GM21723 (cell line): ENCODE data around the gene NTM.

Experiments used
- ATAC-seq: cut with Tn5 transposase; IDR thresholded peaks from one replicate; pipeline ENCODE4 v1.9.1; 2021; ENCODE audit warnings: mild to moderate bottlenecking, moderate library complexity; ENCODE audit not compliant: unreplicated experiment

Gene NTM

DNA sequence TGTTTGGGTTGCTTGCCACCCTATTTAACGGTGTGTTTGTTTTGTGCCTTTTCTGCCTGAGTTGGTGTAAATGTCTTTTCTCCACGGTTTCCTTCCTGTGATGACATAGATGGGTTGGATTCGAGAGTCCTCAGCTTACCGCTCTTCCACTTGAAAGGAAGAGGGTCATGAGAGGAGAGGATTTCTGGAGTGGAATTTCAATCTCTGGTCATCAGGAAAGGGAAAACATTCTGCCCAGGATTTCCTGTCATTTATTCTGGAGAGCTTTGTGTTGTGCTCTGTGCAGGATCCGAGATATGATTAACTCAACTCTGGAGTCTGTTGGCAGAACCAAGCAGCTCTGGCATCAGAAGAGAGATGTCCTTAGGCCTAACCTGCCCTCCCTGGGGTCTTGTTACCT lies 605.2 kb downstream of the NTM start:
- no peak for ATAC-seq

DNA sequence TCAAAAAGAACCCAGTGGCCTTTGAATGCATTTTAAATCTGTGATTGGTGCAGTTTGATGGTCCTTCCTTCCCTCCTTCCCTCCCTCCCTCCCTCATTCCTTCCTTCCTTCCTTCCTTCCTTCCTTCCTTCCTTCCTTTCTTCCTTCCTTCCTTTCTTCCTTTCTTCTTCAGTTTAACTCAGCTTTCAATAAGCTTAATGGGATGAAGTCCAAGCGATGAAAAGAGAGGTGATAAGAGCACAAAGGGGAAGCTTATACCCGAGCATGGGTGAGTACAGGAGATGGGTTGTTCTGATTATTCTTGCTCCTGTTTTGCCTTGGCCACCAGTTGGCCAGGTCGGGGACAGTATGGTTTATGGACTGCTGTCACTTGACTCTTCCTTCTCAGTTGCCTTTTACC lies 605.6 kb downstream of the NTM start:
- ATAC-seq: no peak

DNA sequence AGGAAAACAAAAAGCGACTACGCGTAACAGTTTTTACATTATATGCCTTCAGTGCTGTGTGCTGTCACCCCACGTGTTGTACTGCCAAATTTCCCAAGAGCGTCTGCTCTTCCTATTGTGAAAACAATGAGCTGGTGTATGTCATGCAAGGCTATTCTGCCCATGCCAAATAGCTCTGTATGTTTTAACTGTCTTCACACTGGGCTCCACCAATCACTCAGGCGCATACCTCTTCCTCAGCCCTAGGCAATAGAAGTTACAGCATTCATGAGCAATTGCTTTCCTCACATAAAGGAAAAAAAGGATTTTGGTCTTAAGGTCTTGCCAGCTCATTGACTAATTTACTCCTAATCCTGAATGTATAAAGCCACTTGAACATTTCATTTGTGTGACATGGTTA lies 606.8 kb downstream of the NTM start:
- ATAC-seq: no peak

DNA sequence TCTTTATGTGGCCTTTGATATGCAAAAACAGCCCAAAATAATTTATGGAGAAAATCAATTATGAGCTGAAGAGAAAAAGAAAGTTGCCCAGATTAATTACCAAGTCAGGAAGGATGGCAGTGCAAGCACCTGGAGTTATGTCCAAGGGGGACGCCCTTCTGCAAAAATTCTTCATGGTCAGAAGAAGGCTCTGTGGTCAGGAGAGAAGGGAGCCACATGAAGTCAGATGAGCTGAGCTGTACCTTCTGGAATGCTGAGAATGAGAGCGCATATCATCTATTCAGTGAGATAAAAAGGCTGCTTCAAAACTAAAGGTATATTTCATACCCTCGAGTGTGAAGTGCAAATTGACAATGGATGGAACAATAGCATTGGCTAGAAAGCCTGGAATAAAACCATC lies 607.4 kb downstream of the NTM start:
- no peak for ATAC-seq

DNA sequence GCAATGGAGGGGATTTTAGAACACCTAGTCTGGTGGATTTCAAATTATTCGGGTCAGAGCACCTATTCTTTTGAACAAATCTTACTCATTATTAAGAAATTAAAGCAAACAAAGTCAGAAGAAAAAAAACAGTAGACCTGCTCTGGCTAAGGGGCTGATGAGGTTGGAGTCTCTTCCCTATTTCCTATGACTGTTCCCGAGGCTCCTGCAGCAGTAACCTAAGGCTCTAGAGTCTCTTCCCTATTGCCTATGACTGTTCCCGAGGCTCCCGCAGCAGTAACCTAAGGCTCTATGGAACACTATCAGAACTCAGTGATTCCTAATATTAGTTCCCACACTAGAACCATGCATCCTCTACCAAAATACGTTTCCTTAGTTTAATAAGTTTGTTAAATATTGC lies 607.9 kb downstream of the NTM start:
- no peak for ATAC-seq

DNA sequence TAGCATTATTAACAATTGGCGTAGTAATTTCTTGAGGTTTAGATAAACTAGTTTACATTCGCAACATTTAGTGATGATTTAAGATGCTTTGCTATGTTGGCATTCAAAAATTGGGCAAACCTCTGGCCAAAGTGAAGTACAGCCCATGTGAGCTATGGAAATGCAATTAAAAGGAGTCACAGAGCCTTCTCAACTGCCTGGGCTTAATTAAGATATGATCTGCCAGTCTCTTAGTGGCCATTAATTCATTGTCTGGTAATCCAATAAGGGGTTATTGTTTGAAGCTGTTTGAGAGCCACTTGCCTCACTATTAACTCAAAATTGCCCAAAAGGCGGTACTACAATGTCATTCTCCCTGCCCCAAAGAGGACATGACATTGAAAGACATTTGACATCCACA lies 608.9 kb downstream of the NTM start:
- no peak for ATAC-seq

DNA sequence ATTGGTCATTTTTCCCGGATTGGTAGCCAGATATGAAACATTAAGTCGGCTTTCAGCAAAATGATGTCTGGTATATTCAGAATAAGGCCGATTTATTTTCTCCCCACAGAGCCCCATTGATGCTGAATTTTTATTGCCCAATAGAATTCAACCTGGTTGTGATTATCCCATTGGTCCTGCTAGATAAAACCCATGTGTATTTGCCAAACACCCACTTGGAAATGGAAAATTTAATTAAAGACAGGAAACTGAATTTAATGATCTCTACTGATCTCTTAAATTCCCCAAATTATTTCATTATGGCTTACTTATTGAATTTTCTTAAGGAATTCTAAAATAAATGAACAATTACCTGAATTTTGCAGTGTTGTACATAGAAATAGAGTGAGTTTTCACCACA lies 609.8 kb downstream of the NTM start:
- no peak for ATAC-seq

DNA sequence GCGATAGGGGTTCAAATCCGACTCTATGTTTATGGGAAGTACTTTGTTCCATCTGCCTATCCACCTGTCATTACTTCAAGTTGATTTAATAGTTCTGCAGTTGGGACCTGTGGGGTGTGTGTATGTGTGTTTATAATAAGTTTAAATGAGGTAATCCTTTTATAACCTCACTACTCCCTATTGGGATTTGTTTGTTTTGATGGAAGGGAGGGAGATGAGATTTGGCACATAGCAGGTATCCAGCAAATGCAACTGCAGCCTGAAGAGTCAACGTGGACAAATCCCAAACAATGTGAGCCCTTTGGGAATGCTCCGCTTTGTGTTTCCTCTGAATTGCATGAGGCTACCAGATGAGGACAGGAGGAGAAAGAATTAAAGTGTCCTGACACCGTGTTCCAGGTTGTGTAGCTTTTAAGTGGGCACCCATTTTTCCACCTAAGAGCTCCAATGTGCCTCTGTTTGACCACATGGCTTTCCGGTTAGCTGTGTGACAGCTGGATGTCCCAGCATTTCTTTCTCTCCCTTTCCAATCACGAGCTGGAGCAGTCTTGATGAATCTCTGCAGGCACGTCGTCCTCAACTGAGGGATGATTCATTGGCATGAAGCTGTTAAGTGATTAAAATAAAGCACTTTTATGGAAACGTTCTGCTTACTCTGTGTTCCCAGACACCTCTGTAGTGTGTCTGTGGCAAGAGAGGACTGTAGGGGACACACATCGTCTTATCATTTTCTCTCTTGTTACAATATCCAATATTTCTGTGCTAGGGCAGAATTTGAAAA lies 610.7 kb downstream of the NTM start:
- no peak for ATAC-seq

DNA sequence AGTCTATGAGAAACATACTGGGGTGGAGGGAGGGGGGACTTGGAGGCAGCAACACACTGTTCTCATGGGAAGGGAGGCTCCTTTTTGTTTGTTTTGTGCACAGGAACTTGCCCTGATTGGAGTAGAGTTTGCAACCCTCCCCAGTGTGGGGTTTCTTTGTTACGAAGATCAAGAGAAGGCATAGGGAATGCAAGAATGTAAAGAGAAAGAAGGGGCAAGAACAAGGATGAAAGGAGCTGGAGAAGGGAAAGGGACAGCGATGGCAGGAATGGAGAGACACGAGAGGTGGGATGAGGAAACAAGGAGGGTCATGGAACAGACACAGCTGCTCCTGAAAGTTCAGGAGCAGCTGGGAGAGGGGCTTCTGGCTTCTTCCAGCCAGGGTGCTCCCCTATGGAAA lies 611.7 kb downstream of the NTM start:
- no peak for ATAC-seq

DNA sequence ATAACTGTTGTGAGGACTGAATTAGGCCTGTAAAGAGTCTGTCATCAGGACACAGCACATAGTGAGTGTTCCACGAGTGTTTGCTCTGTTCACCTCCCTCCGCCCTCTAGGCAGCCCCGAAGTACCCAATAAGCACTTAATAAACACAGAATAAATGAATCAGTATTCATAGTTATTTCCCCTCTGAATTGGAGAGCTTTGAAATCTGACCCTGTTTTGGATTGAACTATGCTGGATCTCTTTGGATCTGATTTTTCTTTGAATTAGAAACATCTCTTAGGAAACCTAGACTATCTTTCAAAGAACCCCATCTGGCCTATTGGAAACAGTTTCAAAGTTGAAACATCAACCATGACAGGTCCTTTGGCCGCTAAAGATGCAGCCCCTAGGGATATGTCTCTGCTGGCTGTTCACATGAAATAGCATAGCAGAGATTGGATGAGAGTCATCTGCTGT lies 615.5 kb downstream of the NTM start:
- ATAC-seq: no peak

DNA sequence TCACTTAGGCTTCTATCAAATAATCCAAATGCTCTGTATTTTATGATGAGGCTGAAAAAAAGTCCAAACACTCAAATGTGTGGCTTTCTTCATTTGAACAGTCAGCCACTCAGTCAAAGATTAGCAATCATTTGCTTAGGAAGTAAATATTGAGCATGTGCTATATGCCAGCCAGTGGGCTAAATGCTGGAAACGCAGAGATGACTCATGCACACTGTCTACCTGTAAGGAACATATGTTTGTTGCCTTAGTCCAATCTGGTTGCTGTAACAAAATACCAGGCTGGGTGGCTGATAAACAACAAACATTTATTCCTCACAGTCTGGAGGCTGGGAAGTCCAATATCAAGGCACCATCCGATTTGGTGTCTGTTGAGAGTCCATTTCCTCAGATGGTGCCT lies 617.3 kb downstream of the NTM start:
- ATAC-seq: no peak

DNA sequence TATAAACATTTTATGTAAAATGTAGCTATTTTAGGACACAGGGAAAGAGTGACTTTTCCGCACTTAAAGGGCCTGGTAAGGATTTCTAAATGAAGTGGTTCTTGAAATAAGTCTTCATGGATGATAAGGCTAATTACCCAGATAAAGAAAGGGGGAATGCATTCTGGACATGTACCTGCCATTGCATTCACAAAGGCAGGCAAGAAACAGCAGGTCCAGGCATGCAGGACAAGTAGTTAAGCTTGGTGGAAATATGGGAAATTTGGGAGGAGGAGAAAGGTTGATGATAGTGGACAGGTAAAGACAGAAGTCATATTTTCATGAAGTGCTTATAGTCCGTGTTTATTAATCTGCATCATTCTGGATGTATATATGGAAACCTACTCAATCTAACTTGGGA lies 621.2 kb downstream of the NTM start:
- no peak for ATAC-seq

DNA sequence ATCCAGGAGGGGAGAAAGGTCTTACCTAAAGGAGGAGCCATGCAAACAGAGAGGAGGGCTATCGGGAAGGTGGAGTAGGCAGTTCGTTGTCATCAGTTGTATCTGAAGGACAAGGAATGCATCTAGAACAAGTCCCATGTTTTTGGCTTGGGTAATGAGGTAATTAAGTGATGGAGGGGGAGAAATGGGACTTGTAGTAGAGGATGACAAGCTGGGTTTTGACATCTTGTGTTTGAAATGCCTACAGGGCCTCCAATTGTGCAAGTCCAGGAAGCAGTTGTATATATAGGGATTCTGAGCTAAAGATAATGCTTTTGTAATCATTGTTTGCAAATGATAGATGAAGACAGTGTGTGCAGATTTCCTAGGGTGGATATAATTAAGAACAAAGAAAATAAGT lies 622.8 kb downstream of the NTM start:
- no peak for ATAC-seq

DNA sequence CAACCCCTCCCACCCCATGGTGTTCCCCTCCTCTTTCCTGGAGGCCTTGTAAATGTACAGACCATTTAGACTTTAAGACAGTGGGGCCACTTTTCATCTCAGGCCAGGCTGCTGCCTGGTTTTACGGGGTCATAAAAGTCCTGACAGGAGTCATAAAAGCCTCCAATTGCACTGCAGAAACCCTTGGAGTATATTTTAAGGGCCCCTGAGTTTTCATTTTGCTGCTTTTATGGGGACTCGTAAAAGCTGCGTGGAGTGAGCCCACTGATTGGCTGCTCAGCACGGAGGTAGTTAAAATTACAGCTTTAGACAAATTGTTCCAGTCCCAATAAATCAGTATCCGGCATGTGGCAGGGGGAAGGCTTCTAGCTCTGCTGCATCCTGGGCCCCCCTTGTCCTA lies 627.6 kb downstream of the NTM start:
- ATAC-seq: no peak

DNA sequence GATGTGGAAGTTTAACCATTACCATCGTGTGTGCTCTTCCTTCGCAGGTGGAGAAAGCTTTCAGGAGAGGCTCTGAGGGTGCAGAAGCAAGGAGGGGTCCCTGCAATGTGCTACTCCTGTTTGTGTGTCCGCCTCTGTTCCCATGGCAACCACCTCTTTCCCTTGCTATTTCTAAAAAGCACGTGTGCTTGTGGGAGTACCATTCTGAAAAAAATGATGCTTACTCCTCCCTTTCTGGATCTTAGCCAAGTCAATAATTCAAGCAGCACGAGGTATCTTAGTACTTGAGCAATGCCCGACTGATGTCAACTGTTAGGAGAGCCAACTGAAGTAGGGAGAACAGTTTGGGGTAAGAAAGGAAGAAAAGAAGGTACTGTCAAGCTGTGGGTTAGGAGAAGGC lies 628.7 kb downstream of the NTM start:
- ATAC-seq: no peak

DNA sequence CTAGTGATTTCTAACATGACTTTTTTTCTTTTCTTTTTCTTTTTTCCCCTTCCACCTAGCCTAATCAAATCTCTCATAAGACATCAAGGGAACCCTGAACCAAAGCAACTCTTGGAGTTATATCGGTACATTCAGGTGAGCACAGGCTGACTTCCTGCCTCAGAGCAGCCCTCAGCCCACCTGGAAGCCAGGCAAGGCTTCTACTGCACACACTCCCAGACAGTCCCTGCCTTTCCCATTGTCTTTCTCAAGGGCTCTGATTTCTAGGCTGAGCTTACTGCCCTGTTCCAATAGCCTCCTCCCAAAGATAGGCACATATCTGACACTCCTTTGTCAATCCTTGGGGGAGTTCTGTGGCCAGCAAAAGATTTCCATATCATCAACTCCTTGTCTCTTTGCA lies 629.5 kb downstream of the NTM start:
- ATAC-seq: no peak

DNA sequence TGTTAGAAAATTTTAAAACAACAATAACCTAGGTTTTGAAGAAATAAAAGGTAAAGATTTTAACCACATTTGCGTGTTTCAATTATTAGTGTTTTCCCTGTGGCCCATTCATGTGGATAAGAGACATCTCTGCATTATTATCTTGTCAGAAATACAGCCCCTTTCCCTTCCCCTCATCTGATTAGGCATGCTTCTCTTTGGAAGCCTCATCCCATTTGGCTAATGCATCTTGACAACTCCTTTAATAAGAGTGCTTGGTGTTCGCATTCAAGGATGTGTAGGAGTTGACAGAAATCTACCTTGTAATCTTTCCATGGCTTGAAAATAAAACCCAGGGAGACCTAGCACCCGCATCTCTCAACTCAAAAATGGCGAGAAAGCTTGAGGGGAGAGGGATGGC lies 635.5 kb downstream of the NTM start:
- ATAC-seq: no peak

DNA sequence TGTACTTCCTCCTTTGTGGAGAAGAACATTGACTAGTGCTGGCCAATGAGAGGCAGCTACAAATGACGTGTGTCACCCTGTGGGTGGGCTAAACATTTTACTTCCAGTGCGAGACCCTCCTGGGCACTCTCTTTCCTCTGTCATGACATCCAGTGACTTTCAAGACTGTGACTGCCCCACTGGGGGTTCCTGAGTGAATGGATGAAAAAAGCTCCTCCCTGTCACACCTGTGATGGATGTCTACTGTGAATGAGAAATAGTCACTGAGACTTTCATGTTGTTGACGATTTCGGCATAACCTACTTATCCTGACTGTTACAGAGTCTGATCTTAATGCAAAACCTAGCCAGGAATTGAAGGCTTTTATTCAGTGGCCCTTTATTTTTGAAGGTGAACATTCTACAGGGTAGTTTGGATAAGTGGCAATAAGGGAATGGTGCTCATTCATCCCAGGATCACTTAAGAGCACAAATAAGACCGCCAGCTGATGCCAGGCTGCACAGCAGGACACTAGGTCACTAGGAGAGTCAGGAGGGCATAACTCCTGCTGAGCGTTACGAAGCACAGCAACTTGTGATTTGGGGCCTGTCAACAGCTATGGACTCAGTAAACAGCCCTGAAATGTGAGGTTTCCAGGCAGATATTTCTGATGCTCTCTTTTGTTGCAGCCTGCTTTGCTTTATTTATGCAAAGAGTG lies 636.6 kb downstream of the NTM start:
- ATAC-seq: no peak

DNA sequence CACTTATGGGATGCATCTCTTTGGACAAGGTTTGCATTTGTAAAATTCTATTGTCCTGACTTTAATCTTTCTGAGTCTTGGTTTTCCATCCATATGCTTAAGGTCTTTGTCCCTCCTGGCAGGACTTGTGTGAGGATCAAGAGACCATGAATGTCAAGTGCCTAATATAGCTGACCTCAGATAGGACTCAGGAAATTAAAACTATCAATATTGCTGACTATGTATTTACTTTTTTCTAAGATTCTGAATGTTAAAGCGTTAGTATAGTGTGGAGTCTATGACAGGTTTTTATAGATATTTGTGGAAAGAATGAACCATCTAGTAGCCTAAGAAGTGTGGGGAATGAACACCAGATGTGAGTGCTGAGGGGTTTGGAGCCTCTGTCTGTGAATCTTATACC lies 637.8 kb downstream of the NTM start:
- ATAC-seq: no peak

DNA sequence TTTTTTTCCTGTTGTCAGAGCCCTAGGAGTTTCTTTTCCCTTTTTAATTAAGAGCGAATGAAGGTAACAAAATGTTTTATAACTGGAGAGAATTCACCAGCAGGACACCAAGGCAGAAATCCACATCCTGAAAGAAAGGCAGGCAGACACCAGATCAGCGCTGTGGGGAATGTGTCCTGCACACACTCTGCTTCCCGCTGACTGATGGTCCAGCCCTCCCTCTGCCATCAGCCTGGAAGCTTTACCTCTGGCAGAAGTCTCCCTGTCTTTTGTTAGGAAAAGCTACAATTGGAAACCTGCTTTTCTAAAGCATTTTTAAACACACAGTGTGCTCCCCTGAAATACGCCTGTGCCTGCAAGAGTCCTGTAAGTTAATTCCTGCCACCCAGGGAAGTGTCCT lies 638.5 kb downstream of the NTM start:
- no peak for ATAC-seq

DNA sequence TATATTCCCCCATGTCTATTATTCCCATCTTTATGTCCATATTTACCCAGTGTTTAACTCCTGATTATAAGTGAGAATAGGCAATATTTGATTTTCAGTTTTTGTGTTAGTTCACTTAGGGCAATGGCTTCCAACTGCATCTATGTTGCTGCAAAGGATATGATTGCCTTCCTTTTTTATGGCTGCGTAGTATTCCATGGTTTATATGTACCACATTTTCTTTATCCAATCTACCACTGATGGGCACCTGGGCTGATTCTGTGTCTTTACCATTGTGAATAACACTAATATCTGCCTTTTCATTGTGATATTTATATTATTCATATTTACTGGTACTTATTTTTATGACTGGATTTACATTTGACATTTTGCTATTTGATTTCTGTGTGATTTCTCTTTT lies 649.6 kb downstream of the NTM start:
- no peak for ATAC-seq

DNA sequence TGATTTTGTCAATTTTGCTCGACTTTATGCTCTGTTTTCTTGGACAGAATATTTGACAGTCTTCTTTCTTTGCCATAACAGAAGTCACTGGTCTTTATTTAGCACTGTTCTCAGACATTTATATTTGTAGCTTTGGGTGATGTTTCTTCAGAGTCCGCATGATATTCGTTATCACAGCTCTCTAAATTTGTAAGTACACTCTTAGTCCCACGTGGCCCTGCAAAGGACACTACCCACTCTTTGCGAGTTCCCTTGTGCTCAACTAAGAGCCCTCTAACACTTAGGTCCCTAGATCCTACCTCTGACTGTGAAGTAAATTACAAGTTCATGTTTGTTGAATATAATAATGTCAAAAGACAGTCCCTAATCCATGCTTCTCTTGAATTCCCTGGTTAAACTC lies 651.9 kb downstream of the NTM start:
- no peak for ATAC-seq
